H9 (cell line): ENCODE results near the gene TSKU. TPM values are rescaled to one million over a fixed set of nuclear protein-coding genes. Genes with fewer than 3 reads are reported as not detected.

ENCODE experiments used
- DNase-seq: peaks from one replicate; pipeline ENCODE4 v3.0.0-alpha.2; 2017
- H2AFZ ChIP-seq: one replicate; pipeline ENCODE4 v1.6.1; 2013; ENCODE audit warnings: mild to moderate bottlenecking, low read length, control low read depth, moderate library complexity
- H2AK5ac ChIP-seq: 2 replicates; pipeline ENCODE4 v1.6.1; 2013; ENCODE audit warnings: low read length, control low read depth, mixed read lengths; ENCODE audit not compliant: insufficient read length
- H2BK120ac ChIP-seq: one replicate; pipeline ENCODE4 v1.6.1; 2013; ENCODE audit warnings: low read depth, mild to moderate bottlenecking, low read length, control low read depth, inconsistent platforms; ENCODE audit not compliant: poor library complexity, severe bottlenecking
- H2BK12ac ChIP-seq: 2 replicates; pipeline ENCODE4 v1.6.1; 2013; ENCODE audit warnings: low read length, control low read depth, mixed read lengths, low read depth; ENCODE audit not compliant: insufficient read length
- H2BK15ac ChIP-seq: 2 replicates; pipeline ENCODE4 v1.6.1; 2013; ENCODE audit warnings: low read depth, low read length, control low read depth
- H2BK20ac ChIP-seq: one replicate; pipeline ENCODE4 v1.6.1; 2013; ENCODE audit warnings: low read depth, mild to moderate bottlenecking, low read length, control low read depth, inconsistent platforms; ENCODE audit not compliant: poor library complexity, severe bottlenecking
- H2BK5ac ChIP-seq: 2 replicates; pipeline ENCODE4 v1.6.1; 2013; ENCODE audit warnings: low read length, control low read depth, mixed read lengths; ENCODE audit not compliant: insufficient read length
- H3K14ac ChIP-seq: 2 replicates; pipeline ENCODE4 v1.6.1; 2013; ENCODE audit warnings: low read length, control low read depth; ENCODE audit not compliant: insufficient read depth
- H3K18ac ChIP-seq: 2 replicates; pipeline ENCODE4 v1.6.1; 2013; ENCODE audit warnings: low read depth, mild to moderate bottlenecking, mixed read lengths, low read length, control low read depth; ENCODE audit not compliant: insufficient read length
- H3K23ac ChIP-seq: 2 replicates; pipeline ENCODE4 v1.6.1; 2013; ENCODE audit warnings: low read length, control low read depth, mixed read lengths, low read depth; ENCODE audit not compliant: insufficient read length
- H3K23me2 ChIP-seq: 2 replicates; pipeline ENCODE4 v1.6.1; 2013; ENCODE audit warnings: low read depth, mild to moderate bottlenecking, mixed read lengths, low read length, control low read depth; ENCODE audit not compliant: insufficient read length, poor library complexity, severe bottlenecking
- H3K27ac ChIP-seq: 2 replicates; pipeline ENCODE4 v1.5.1; 2013; ENCODE audit warnings: low read length, control low read depth, mixed read lengths, low read depth; ENCODE audit not compliant: insufficient read length
- H3K27me3 ChIP-seq: 2 replicates; pipeline ENCODE4 v1.6.1; 2013; ENCODE audit warnings: low read length, control low read depth, inconsistent platforms; ENCODE audit not compliant: insufficient read depth
- H3K4ac ChIP-seq: 2 replicates; pipeline ENCODE4 v1.6.1; 2013; ENCODE audit warnings: low read depth, mild to moderate bottlenecking, control low read depth, inconsistent platforms, low read length, moderate library complexity
- H3K4me1 ChIP-seq: 2 replicates; pipeline ENCODE4 v1.6.1; 2013; ENCODE audit warnings: low read length, control low read depth, inconsistent platforms; ENCODE audit not compliant: insufficient read depth
- H3K4me2 ChIP-seq: 2 replicates; pipeline ENCODE4 v1.6.1; 2013; ENCODE audit warnings: low read length, control low read depth, mixed read lengths; ENCODE audit not compliant: insufficient read length, insufficient read depth
- H3K56ac ChIP-seq: 2 replicates; pipeline ENCODE4 v1.6.1; 2013; ENCODE audit warnings: low read depth, mild to moderate bottlenecking, mixed read lengths, low read length, control low read depth; ENCODE audit not compliant: insufficient read length
- H3K79me1 ChIP-seq: 2 replicates; pipeline ENCODE4 v1.6.1; 2013; ENCODE audit warnings: low read depth, mild to moderate bottlenecking, moderate library complexity, low read length, control low read depth, inconsistent platforms; ENCODE audit not compliant: insufficient read depth, poor library complexity, severe bottlenecking
- H3K79me2 ChIP-seq: 2 replicates; pipeline ENCODE4 v1.6.1; 2013; ENCODE audit warnings: low read length, control low read depth, inconsistent platforms; ENCODE audit not compliant: insufficient read depth
- H3K9ac ChIP-seq: 2 replicates; pipeline ENCODE4 v1.6.1; 2013; ENCODE audit warnings: low read length, control low read depth, mixed read lengths; ENCODE audit not compliant: insufficient read length; ENCODE audit errors: extremely low read depth
- H3K9me3 ChIP-seq: one replicate; pipeline ENCODE4 v1.6.1; 2013; ENCODE audit warnings: low read depth, low read length, inconsistent platforms; ENCODE audit not compliant: control insufficient read depth
- H3T11ph ChIP-seq: one replicate; pipeline ENCODE4 v1.6.1; 2013; ENCODE audit warnings: mild to moderate bottlenecking, low read length, control low read depth, inconsistent platforms
- H4K20me1 ChIP-seq: one replicate; pipeline ENCODE4 v1.6.1; 2013; ENCODE audit not compliant: control insufficient read depth, insufficient read length, insufficient read depth
- H4K5ac ChIP-seq: 2 replicates; pipeline ENCODE4 v1.6.1; 2013; ENCODE audit warnings: low read depth, mild to moderate bottlenecking, mixed read lengths, low read length, control low read depth; ENCODE audit not compliant: insufficient read length
- H4K8ac ChIP-seq: replicated peaks from 2 replicates; pipeline ENCODE4 v1.6.1; 2013; ENCODE audit warnings: low read length, control low read depth, mixed read lengths, low read depth; ENCODE audit not compliant: insufficient read length
- H4K91ac ChIP-seq: 2 replicates; pipeline ENCODE4 v1.6.1; 2013; ENCODE audit warnings: low read depth, mild to moderate bottlenecking, moderate library complexity, mixed read lengths, low read length, control low read depth; ENCODE audit not compliant: insufficient read length
- H3K27ac Mint-ChIP-seq, 3 experiments: 2 replicates in 2 of 3; 3 replicates in 1 of 3; pipeline ENCODE4 v1.8.0; 2020 to 2021; ENCODE audit warnings: mixed read lengths in 3 of 3, mild to moderate bottlenecking in 1 of 3, moderate library complexity in 1 of 3
- H3K27me3 Mint-ChIP-seq: 2 replicates; pipeline ENCODE4 v1.8.0; 2021; ENCODE audit warnings: low read depth, mild to moderate bottlenecking, moderate library complexity, mixed read lengths
- H3K36me3 Mint-ChIP-seq, 3 experiments: 2 replicates in 2 of 3; 3 replicates in 1 of 3; pipeline ENCODE4 v1.8.0; 2020 to 2021; ENCODE audit warnings: low read depth in 3 of 3, mixed read lengths in 3 of 3; ENCODE audit not compliant: insufficient read depth in 1 of 3
- H3K4me1 Mint-ChIP-seq, 2 experiments: 2 replicates each; pipeline ENCODE4 v1.8.0; 2020; ENCODE audit warnings: mixed read lengths in 2 of 2
- H3K4me3 Mint-ChIP-seq, 2 experiments: 2 replicates in 1 of 2; 3 replicates in 1 of 2; pipeline ENCODE4 v1.8.0; 2020 to 2021; ENCODE audit warnings: mild to moderate bottlenecking in 2 of 2, mixed read lengths in 2 of 2, moderate library complexity in 1 of 2
- H3K9me3 Mint-ChIP-seq, 2 experiments: 2 replicates in 1 of 2; 3 replicates in 1 of 2; pipeline ENCODE4 v1.8.0; 2020; ENCODE audit warnings: mild to moderate bottlenecking in 2 of 2, mixed read lengths in 2 of 2, moderate library complexity in 1 of 2
- CTCF ChIP-seq: fragments of 200-600 bp; sonication (generic); conservative IDR thresholded peaks from 3 replicates; pipeline ENCODE4 v1.8.0; 2021; ENCODE audit warnings: antibody characterized with exemption, mild to moderate bottlenecking
- WGBS: extraction: QIAGEN DNeasy Blood & Tissue Kit; methylation state at CpG from one replicate; pipeline ENCODE4 v1.1.7; 2013; ENCODE audit warnings: missing lambda C conversion rate, low lambda C conversion rate, mixed read lengths; ENCODE audit not compliant: insufficient read length; ENCODE audit errors: extremely low coverage; 5-methylcytosine and 5-hydroxymethylcytosine counted together
- long read RNA-seq: library from polyadenylated mRNA; unstranded; transcript quantifications from one replicate; pipeline ENCODE4 v2.0.0, GENCODE V29; 2020
- total RNA-seq: library from RNA; stranded (reverse); gene quantifications from 2 replicates; pipeline ENCODE4 v1.2.1, GENCODE V29; 2021

TSKU gene
- total RNA-seq: 25.4 and 27.4 TPM in 2 replicates
- long read RNA-seq, transcript TSKU-201 (2 exons, 2,712 nt): major isoform, 220 of 246 reads
- long read RNA-seq, partial matches to known transcripts: 22 of 246 reads
- long read RNA-seq, other reads (novel, unspliced or antisense): 4 of 246 reads

- Mint-ChIP-seq H3K4me1 (peaks cover 62 to 65% of the 10 kb centered on the region in 2 experiments), H3K27me3 (peaks cover 7% of the 10 kb centered on the region), H3K36me3 (peaks cover 13 to 25% (median 24%) of the 10 kb centered on the region in 3 experiments), H3K27ac (peak within 1 kb of the TSS; percentile 86 to 98 (median 97)), H3K4me3 (peak within 1 kb of the TSS; percentile 80 to 88), H3K9me3 (peaks cover 7 to 13% of the 10 kb centered on the region in 2 experiments)
- Histone ChIP-seq H3K27me3 (no peaks in the 10 kb centered on the region), H3K56ac (no peak within 1 kb of the TSS), H4K91ac (no peak within 1 kb of the TSS), H3K4me2 (peak within 1 kb of the TSS; percentile 76), H3K23me2 (peaks cover 10% of the 10 kb centered on the region), H2BK12ac (no peak within 1 kb of the TSS), H2BK120ac (no peak within 1 kb of the TSS), H4K8ac (no peak within 1 kb of the TSS), H2BK5ac (no peak within 1 kb of the TSS), H3T11ph (no peak within 1 kb of the TSS), H3K27ac (no peak within 1 kb of the TSS), H4K5ac (peak within 1 kb of the TSS; percentile 45), H3K18ac (peak within 1 kb of the TSS; percentile 86), H2AFZ (no peak within 1 kb of the TSS), H4K20me1 (no peaks in the 10 kb centered on the region), H3K23ac (no peak within 1 kb of the TSS), H3K4me1 (peaks cover 20% of the 10 kb centered on the region; the same call in 1 of the 2 replicates), H3K4ac (no peak within 1 kb of the TSS; the same call in 1 of the 2 replicates), H2BK20ac (no peak within 1 kb of the TSS), H3K79me2 (peaks cover 34% of the 10 kb centered on the region; the same call in 1 of the 2 replicates), H3K9me3 (no peaks in the 10 kb centered on the region), H3K79me1 (peaks cover 6% of the 10 kb centered on the region), H3K14ac (peak within 1 kb of the TSS; percentile 88), H3K9ac (peak within 1 kb of the TSS; percentile 80), H2AK5ac (no peak within 1 kb of the TSS), H2BK15ac (no peak within 1 kb of the TSS; the same call in 1 of the 2 replicates)
- peak; percentile 81 for DNase-seq
- TF ChIP-seq CTCF: no peak
- WGBS: no CpG with 5 or more reads among the region's 76 CpGs
Measured at GRCh38 chr11:76783294-76783895, at the start of gene TSKU. Gene TSKU (plus strand): TSS chr11:76783356. CDS start chr11:76795617, 12,261 bp downstream.
